ENCODE results near the gene PLVAP. TPM values are rescaled to one million over a fixed set of nuclear protein-coding genes. Genes with fewer than 3 reads are reported as not detected.
A peak's percentile ranks its signal among the peaks of the same experiment; 100 is the strongest.

The PLVAP gene
- total and polyA plus RNA-seq, 9 of the 15 experiments (the other 6 are each of a cell fraction or from before 2014, with no cell fraction given): 0.09 to 0.84 (median 0.51) TPM; not detected in 4

DNA sequence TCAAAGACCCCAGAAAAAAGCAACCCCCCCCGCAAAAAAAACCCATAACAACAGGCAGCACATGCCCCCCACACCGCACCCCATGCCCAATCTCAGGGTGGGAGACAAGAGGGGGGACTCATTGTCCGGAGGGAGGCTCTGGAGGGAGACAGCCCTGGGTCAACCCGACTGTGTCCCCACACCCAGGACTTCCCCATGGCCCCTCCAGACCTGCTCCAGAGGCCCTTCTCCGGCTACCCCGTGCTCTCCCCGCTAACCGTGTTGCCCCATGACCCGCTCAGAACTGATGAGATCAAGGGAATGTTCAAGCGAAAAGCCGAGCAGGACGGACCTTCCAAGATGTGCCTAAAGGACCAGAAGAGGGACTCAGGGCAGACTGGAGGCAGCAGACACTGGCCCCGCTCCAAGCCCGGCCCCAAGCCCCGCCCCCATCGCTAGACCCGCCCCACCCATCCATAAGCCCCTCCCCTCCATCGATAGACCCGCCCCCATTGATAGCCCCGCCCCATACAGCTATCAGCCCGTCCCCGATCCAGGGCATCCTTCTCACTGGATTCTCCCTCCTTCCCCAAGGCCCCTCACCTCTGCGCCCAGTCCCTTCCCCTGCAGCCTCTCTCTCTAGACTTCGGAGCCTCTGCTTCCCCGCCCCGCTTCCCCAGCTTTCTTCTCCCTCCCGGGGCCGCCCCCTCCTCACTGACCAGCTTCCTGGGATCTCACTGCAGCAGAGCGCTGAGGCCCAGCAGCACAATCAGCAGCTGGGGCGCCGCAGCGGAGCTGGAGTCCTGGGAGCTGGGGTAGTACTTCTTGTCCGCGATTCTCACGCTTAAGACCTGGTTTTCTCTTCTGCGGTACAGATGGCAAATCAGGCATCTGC, 26.1 kb upstream of the PLVAP start:
- Histone ChIP-seq H2AFZ (ENCODE audit: low read depth, low read length) (no peak overlapping the region), H3K27ac (ENCODE audit: extremely low read depth, low read depth, low read length) (peak overlapping the region; percentile 69; the same call in 2 of the 3 replicates), H3K9ac (ENCODE audit: insufficient read depth in 1 of 2, low read depth in 2 of 2, low read length in 2 of 2) (peak overlapping the region; percentile 41 to 93; a peak in 3 of 4 replicates), H3K4me2 (ENCODE audit: insufficient read depth, low read length) (peak overlapping the region; percentile 92), H3K4me3 (peak overlapping the region; percentile 53), H3K9me3 (replicated peaks; ENCODE audit: control insufficient read depth, insufficient read depth, low read depth, low read length) (no peaks in the 10 kb centered on the region), H3K36me3 (ENCODE audit: control insufficient read depth, insufficient read depth, low read length) (peaks cover 34% of the 10 kb centered on the region; the same call in 2 of the 3 replicates), H3K9me1 (ENCODE audit: control insufficient read depth, insufficient read depth, low read length) (no peaks in the 10 kb centered on the region), H4K20me1 (replicated peaks; ENCODE audit: control insufficient read depth, insufficient read depth, low read length) (0 out of 2 replicates have a peak, but pooled peaks cover 3% of the 10 kb centered on the region), H3K79me2 (ENCODE audit: control insufficient read depth, insufficient read depth, low read length) (peaks cover 62% of the 10 kb centered on the region), H3K4me1 (replicated peaks in 1 of 2; ENCODE audit: control insufficient read depth in 2 of 2, insufficient read depth in 2 of 2, low read length in 2 of 2) (peaks cover 21 to 44% of the 10 kb centered on the region in 2 experiments; a peak in 4 of 5 replicates), H3K27me3 (ENCODE audit: control insufficient read depth in 2 of 2, insufficient read depth in 2 of 2, low read length in 2 of 2) (no peaks in the 10 kb centered on the region)
- TSS peak; percentile 55 for BruUV-seq (replicated peaks)
- FAIRE-seq: peak; percentile 46
- in situ Hi-C loops (cut with MboI): no loop called here
- 18% methylated on average over 16 of the region's 36 CpGs for WGBS (ENCODE audit: insufficient coverage, low coverage, missing lambda C conversion rate)
- POLR2A ChIA-PET: interaction anchor here (0.5 to 1.0 kb wide), 4 partner anchors 16 to 924 kb away, joined by 3 read pairs; partner anchors contain the start of gene MVB12A
- intact Hi-C loops (cut with micrococcal nuclease): no loop called here
- DNase-seq (ENCODE audit: extremely low read depth in 1 of 4, low spot score in 3 of 4): peak; percentile 67 to 98 (median 97)
- CTCF ChIA-PET (ENCODE audit: low intra/inter-chr PET ratio): no interaction called here
- peak; percentile 62 for ATAC-seq
- no peak for TF ChIP-seq ZNF75A (CRISPR knock-in tag; IDR thresholded peaks at IDR 0.05)
- TF ChIP-seq, protein P1, sequence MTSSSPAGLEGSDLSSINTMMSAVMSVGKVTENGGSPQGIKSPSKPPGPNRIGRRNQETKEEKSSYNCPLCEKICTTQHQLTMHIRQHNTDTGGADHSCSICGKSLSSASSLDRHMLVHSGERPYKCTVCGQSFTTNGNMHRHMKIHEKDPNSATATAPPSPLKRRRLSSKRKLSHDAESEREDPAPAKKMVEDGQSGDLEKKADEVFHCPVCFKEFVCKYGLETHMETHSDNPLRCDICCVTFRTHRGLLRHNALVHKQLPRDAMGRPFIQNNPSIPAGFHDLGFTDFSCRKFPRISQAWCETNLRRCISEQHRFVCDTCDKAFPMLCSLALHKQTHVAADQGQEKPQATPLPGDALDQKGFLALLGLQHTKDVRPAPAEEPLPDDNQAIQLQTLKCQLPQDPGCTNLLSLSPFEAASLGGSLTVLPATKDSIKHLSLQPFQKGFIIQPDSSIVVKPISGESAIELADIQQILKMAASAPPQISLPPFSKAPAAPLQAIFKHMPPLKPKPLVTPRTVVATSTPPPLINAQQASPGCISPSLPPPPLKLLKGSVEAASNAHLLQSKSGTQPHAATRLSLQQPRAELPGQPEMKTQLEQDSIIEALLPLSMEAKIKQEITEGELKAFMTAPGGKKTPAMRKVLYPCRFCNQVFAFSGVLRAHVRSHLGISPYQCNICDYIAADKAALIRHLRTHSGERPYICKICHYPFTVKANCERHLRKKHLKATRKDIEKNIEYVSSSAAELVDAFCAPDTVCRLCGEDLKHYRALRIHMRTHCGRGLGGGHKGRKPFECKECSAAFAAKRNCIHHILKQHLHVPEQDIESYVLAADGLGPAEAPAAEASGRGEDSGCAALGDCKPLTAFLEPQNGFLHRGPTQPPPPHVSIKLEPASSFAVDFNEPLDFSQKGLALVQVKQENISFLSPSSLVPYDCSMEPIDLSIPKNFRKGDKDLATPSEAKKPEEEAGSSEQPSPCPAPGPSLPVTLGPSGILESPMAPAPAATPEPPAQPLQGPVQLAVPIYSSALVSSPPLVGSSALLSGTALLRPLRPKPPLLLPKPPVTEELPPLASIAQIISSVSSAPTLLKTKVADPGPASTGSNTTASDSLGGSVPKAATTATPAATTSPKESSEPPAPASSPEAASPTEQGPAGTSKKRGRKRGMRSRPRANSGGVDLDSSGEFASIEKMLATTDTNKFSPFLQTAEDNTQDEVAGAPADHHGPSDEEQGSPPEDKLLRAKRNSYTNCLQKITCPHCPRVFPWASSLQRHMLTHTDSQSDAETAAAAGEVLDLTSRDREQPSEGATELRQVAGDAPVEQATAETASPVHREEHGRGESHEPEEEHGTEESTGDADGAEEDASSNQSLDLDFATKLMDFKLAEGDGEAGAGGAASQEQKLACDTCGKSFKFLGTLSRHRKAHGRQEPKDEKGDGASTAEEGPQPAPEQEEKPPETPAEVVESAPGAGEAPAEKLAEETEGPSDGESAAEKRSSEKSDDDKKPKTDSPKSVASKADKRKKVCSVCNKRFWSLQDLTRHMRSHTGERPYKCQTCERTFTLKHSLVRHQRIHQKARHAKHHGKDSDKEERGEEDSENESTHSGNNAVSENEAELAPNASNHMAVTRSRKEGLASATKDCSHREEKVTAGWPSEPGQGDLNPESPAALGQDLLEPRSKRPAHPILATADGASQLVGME (CRISPR knock-in tag; IDR thresholded peaks at IDR 0.05): no peak
- TF ChIP-seq PHTF2 (CRISPR knock-in tag; IDR thresholded peaks at IDR 0.05): peak; percentile 35; the same call in 1 of the 2 replicates
- no peak for TF ChIP-seq HEY1 (CRISPR knock-in tag; IDR thresholded peaks at IDR 0.05; ENCODE audit: borderline replicate concordance)
- TF ChIP-seq MCM3 (IDR thresholded peaks at IDR 0.05): no peak
- 0 out of 2 replicates have a peak, but pooled peaks have one; percentile 30 for TF ChIP-seq FOXJ2 (tag; IDR thresholded peaks at IDR 0.05)
- peak; percentile 51; the same call in 1 of the 2 replicates for TF ChIP-seq TFAP4 (CRISPR knock-in tag; IDR thresholded peaks at IDR 0.05; ENCODE audit: borderline replicate concordance)
- TF ChIP-seq NFIC (IDR thresholded peaks at IDR 0.05): peak; percentile 88
- TF ChIP-seq SP1 (CRISPR knock-in tag; IDR thresholded peaks at IDR 0.05): peak; percentile 69
- TF ChIP-seq MYBL2 (IDR thresholded peaks at IDR 0.05; ENCODE audit: low read depth): no peak
- no peak for TF ChIP-seq MYBL2 (CRISPR knock-in tag; IDR thresholded peaks at IDR 0.05; ENCODE audit: borderline replicate concordance)
- no peak for TF ChIP-seq ZBTB2 (IDR thresholded peaks at IDR 0.05)

Measured in K562 (cell line).